HK-2 (cell line): ENCODE measurements around the gene SOWAHD.
"Not testable (repeated sequence)": the region's sequence is repeated elsewhere in the genome, so short reads cannot be mapped to it uniquely, and the experiment has no call there.

Experiments
- DNase-seq: peaks from one replicate; pipeline ENCODE4 v3.0.0-alpha.2; 2018; ENCODE audit not compliant: unreplicated experiment

Gene SOWAHD

GRCh38 chrX:119758731-119759247 is 401 bp downstream of the SOWAHD start:
- peak; percentile 60 for DNase-seq

GRCh38 chrX:119759248-119759766 is 919 bp downstream of the SOWAHD start:
- DNase-seq, result no peak

GRCh38 chrX:119760026-119760877 is 1.9 kb downstream of the SOWAHD start:
- DNase-seq, result no peak

- peak; percentile 43 for DNase-seq
Measured at GRCh38 chrX:119762718-119763117, 4.3 kb downstream of the SOWAHD start.

GRCh38 chrX:119763181-119763580 is 4.8 kb downstream of the SOWAHD start:
- peak; percentile 51 for DNase-seq

- DNase-seq, result no peak
Measured at GRCh38 chrX:119763836-119764387, 5.5 kb downstream of the SOWAHD start.

GRCh38 chrX:119768436-119768835 is 10.0 kb downstream of the SOWAHD start:
- DNase-seq, result peak; percentile 49

- DNase-seq, result not testable (repeated sequence)
Measured at GRCh38 chrX:119769388-119769787, 11.0 kb downstream of the SOWAHD start.

GRCh38 chrX:119775517-119776238 is 17.3 kb downstream of the SOWAHD start:
- DNase-seq, result no peak

- DNase-seq, result no peak
Measured at GRCh38 chrX:119778829-119779228, 20.4 kb downstream of the SOWAHD start.

- no peak for DNase-seq
Measured at GRCh38 chrX:119783026-119783425, 24.6 kb downstream of the SOWAHD start.

- no peak for DNase-seq
Measured at GRCh38 chrX:119784747-119785446, 26.5 kb downstream of the SOWAHD start.

GRCh38 chrX:119790977-119791436 is 32.6 kb downstream of the SOWAHD start:
- peak; percentile 21 for DNase-seq

GRCh38 chrX:119791437-119792231 is 33.2 kb downstream of the SOWAHD start, which contains the start of gene RPL39:
Gene RPL39, minus strand, starts transcription at chrX:119791630. Its CDS starts 54 bp downstream, at chrX:119791576.
- DNase-seq, result peak; percentile 78

GRCh38 chrX:119801253-119802221 is 43.1 kb downstream of the SOWAHD start:
- DNase-seq, result no peak

GRCh38 chrX:119802546-119802945 is 44.2 kb downstream of the SOWAHD start:
- no peak for DNase-seq

GRCh38 chrX:119808461-119808860 is 50.1 kb downstream of the SOWAHD start:
- not testable (repeated sequence) for DNase-seq

GRCh38 chrX:119809185-119809666 is 50.8 kb downstream of the SOWAHD start:
- no peak for DNase-seq
